ENCODE data around the gene MTF2.

MTF2 gene

GRCh38 chr1:93095804-93096585, 16.9 kb downstream of the MTF2 start:
- H3K4me3 ChIP-seq (ENCODE audit: low read depth, low read length): no peak overlapping the region
- in situ Hi-C loops (cut with HindIII; ENCODE audit: low sequenced_read_pairs): no loop called here
- TF ChIP-seq CTCF (IDR thresholded peaks at IDR 0.05; ENCODE audit: low read depth, low read length): no peak
- no peak for DNase-seq (ENCODE audit: low read depth, low spot score)

GRCh38 chr1:93102142-93102541, 23.1 kb downstream of the MTF2 start:
- DNase-seq (ENCODE audit: low read depth, low spot score): no peak
- TF ChIP-seq CTCF (IDR thresholded peaks at IDR 0.05; ENCODE audit: low read depth, low read length): no peak
- in situ Hi-C loops (cut with HindIII; ENCODE audit: low sequenced_read_pairs): no loop called here
- no peak overlapping the region for H3K4me3 ChIP-seq (ENCODE audit: low read depth, low read length)

GRCh38 chr1:93106226-93106625, 27.1 kb downstream of the MTF2 start:
- in situ Hi-C loops (cut with HindIII; ENCODE audit: low sequenced_read_pairs): no loop called here
- H3K4me3 ChIP-seq (ENCODE audit: low read depth, low read length): no peak overlapping the region
- no peak for DNase-seq (ENCODE audit: low read depth, low spot score)
- TF ChIP-seq CTCF (IDR thresholded peaks at IDR 0.05; ENCODE audit: low read depth, low read length): no peak

GRCh38 chr1:93107395-93107794, 28.3 kb downstream of the MTF2 start:
- H3K4me3 ChIP-seq (ENCODE audit: low read depth, low read length): no peak overlapping the region
- no peak for TF ChIP-seq CTCF (IDR thresholded peaks at IDR 0.05; ENCODE audit: low read depth, low read length)
- in situ Hi-C loops (cut with HindIII; ENCODE audit: low sequenced_read_pairs): no loop called here
- no peak for DNase-seq (ENCODE audit: low read depth, low spot score)

- no peak for TF ChIP-seq CTCF (IDR thresholded peaks at IDR 0.05; ENCODE audit: low read depth, low read length)
- DNase-seq (ENCODE audit: low read depth, low spot score): no peak
- H3K4me3 ChIP-seq (ENCODE audit: low read depth, low read length): no peak overlapping the region
- in situ Hi-C loops (cut with HindIII; ENCODE audit: low sequenced_read_pairs): no loop called here
Observed at GRCh38 chr1:93108335-93108734, 29.3 kb downstream of the MTF2 start.

GRCh38 chr1:93109578-93109977, 30.5 kb downstream of the MTF2 start:
- no peak for DNase-seq (ENCODE audit: low read depth, low spot score)
- no peak overlapping the region for H3K4me3 ChIP-seq (ENCODE audit: low read depth, low read length)
- no peak for TF ChIP-seq CTCF (IDR thresholded peaks at IDR 0.05; ENCODE audit: low read depth, low read length)
- in situ Hi-C loops (cut with HindIII; ENCODE audit: low sequenced_read_pairs): no loop called here

Measured in astrocyte of the spinal cord (primary cell).